IPS-NIHi11 (cell line): ENCODE measurements around the gene CGB7.
A peak's percentile ranks its signal among the peaks of the same experiment; 100 is the strongest.
"Not testable (repeated sequence)": the region's sequence is repeated elsewhere in the genome, so short reads cannot be mapped to it uniquely, and the experiment has no call there.

Experiments
- DNase-seq: peaks from one replicate; pipeline ENCODE4 v3.0.0; 2012; ENCODE audit warnings: mixed read lengths, low spot score

CGB7 gene

GRCh38 chr19:49042177-49042576 lies 15.4 kb downstream of the CGB7 start:
- DNase-seq, result no peak

- DNase-seq, result not testable (repeated sequence)
Observed at GRCh38 chr19:49039736-49040135, 17.8 kb downstream of the CGB7 start.

GRCh38 chr19:49038557-49039276 lies 18.8 kb downstream of the CGB7 start:
- DNase-seq, result not testable (repeated sequence)

GRCh38 chr19:49038111-49038510 lies 19.4 kb downstream of the CGB7 start:
- DNase-seq, result not testable (repeated sequence)

GRCh38 chr19:49036815-49037214 lies 20.7 kb downstream of the CGB7 start, which contains the start of gene CGB1:
CGB1 (minus strand) TSS chr19:49036895; CDS start chr19:49036711, 184 bp downstream.
- peak; percentile 65 for DNase-seq

- DNase-seq, result peak; percentile 75
Observed at GRCh38 chr19:49031642-49032301, 25.8 kb downstream of the CGB7 start, which contains the start of gene CGB2. CGB2 (plus strand) TSS chr19:49031890; CDS start chr19:49032096, 206 bp downstream.

- DNase-seq, result not testable (repeated sequence)
Observed at GRCh38 chr19:49030323-49030722, 27.2 kb downstream of the CGB7 start.

GRCh38 chr19:49029749-49030148 lies 27.8 kb downstream of the CGB7 start:
- DNase-seq, result not testable (repeated sequence)

- not testable (repeated sequence) for DNase-seq
Observed at GRCh38 chr19:49028686-49029085, 28.9 kb downstream of the CGB7 start.

- not testable (repeated sequence) for DNase-seq
Observed at GRCh38 chr19:49025599-49025998, 31.9 kb downstream of the CGB7 start.

- not testable (repeated sequence) for DNase-seq
Observed at GRCh38 chr19:49025088-49025487, 32.5 kb downstream of the CGB7 start.

- DNase-seq, result not testable (repeated sequence)
Observed at GRCh38 chr19:49024233-49024632, 33.3 kb downstream of the CGB7 start, which contains the start of gene CGB3. CGB3 (minus strand) TSS chr19:49024333; CDS start chr19:49023971, 362 bp downstream.

GRCh38 chr19:49022116-49022515 lies 35.4 kb downstream of the CGB7 start:
- no peak for DNase-seq

GRCh38 chr19:49020931-49021895 lies 36.3 kb downstream of the CGB7 start:
- peak; percentile 49 for DNase-seq

GRCh38 chr19:49020342-49020741 lies 37.2 kb downstream of the CGB7 start:
- peak; percentile 50 for DNase-seq

GRCh38 chr19:49019242-49019932 lies 38.2 kb downstream of the CGB7 start:
- DNase-seq, result peak; percentile 84

GRCh38 chr19:49018388-49019241 lies 38.9 kb downstream of the CGB7 start:
- DNase-seq, result peak; percentile 3

- peak; percentile 85 for DNase-seq
Observed at GRCh38 chr19:49017666-49018351, 39.7 kb downstream of the CGB7 start.

- DNase-seq, result peak; percentile 19
Observed at GRCh38 chr19:49017041-49017665, 40.4 kb downstream of the CGB7 start, which contains the start of gene LHB. LHB (minus strand) TSS chr19:49017091; CDS start chr19:49017081, 10 bp downstream.
